Measurements from ENCODE around the gene LIN52. TPM values are rescaled to one million over a fixed set of nuclear protein-coding genes. Genes with fewer than 3 reads are reported as not detected.
A peak's percentile ranks its signal among the peaks of the same experiment; 100 is the strongest.

Gene LIN52
- polyA plus RNA-seq, 4 donors: 6.1 to 22.1 (median 11.1) TPM

- Histone ChIP-seq H3K27me3 (ENCODE audit: control insufficient read depth in 3 of 3, insufficient read depth in 3 of 3, low read length in 3 of 3) (no peaks in the 10 kb centered on the region), H3K27ac (ENCODE audit: low read depth in 1 of 3, low read length in 2 of 3) (no peak overlapping the region), H3K36me3 (ENCODE audit: control insufficient read depth in 3 of 3, insufficient read depth in 2 of 3, low read depth in 1 of 3, low read length in 3 of 3) (peaks cover 5 to 9% (median 7%) of the 10 kb centered on the region in 3 donors), H3K4me3 (ENCODE audit: low read depth in 1 of 3, low read length in 3 of 3) (no peak overlapping the region), H3K4me1 (ENCODE audit: control insufficient read depth in 3 of 3, insufficient read depth in 2 of 3, low read depth in 1 of 3, low read length in 2 of 3) (no peaks in the 10 kb centered on the region), H3K9me3 (ENCODE audit: control insufficient read depth in 2 of 2, insufficient read depth in 1 of 2, low read depth in 1 of 2, low read length in 1 of 2) (no peaks in the 10 kb centered on the region)
- no peak for FAIRE-seq
- no peak for DNase-seq
- 85 to 95% (median 94%) methylated on average over 1 of the region's 1 CpG for WGBS, 3 donors
These were observed 121.1 kb downstream of the LIN52 start for GRCh38 chr14:74205882-74206281.

GRCh38 chr14:74207943-74208342, 123.2 kb downstream of the LIN52 start:
- WGBS, 3 donors: 76 to 84% (median 83%) methylated on average over 3 of the region's 3 CpGs
- DNase-seq: no peak
- no peak overlapping the region for H3K27ac ChIP-seq (ENCODE audit: low read depth in 1 of 3, low read length in 2 of 3)
- peaks cover 0 to under 1% (median 0%) of the 10 kb centered on the region in 3 donors for H3K27me3 ChIP-seq (ENCODE audit: control insufficient read depth in 3 of 3, insufficient read depth in 3 of 3, low read length in 3 of 3)
- H3K4me3 ChIP-seq (ENCODE audit: low read depth in 1 of 3, low read length in 3 of 3): no peak overlapping the region
- FAIRE-seq: no peak
- H3K4me1 ChIP-seq (ENCODE audit: control insufficient read depth in 3 of 3, insufficient read depth in 2 of 3, low read depth in 1 of 3, low read length in 2 of 3): no peaks in the 10 kb centered on the region
- peaks cover 4 to 9% (median 6%) of the 10 kb centered on the region in 3 donors for H3K36me3 ChIP-seq (ENCODE audit: control insufficient read depth in 3 of 3, insufficient read depth in 2 of 3, low read depth in 1 of 3, low read length in 3 of 3)
- no peaks in the 10 kb centered on the region for H3K9me3 ChIP-seq (ENCODE audit: control insufficient read depth in 2 of 2, insufficient read depth in 1 of 2, low read depth in 1 of 2, low read length in 1 of 2)

- Histone ChIP-seq H3K36me3 (ENCODE audit: control insufficient read depth in 3 of 3, insufficient read depth in 2 of 3, low read depth in 1 of 3, low read length in 3 of 3) (peaks cover 0 to 5% (median 2%) of the 10 kb centered on the region in 3 donors), H3K4me3 (ENCODE audit: low read depth in 1 of 3, low read length in 3 of 3) (no peak overlapping the region), H3K27ac (ENCODE audit: low read depth in 1 of 3, low read length in 2 of 3) (no peak overlapping the region), H3K9me3 (ENCODE audit: control insufficient read depth in 2 of 2, insufficient read depth in 1 of 2, low read depth in 1 of 2, low read length in 1 of 2) (no peaks in the 10 kb centered on the region), H3K27me3 (ENCODE audit: control insufficient read depth in 3 of 3, insufficient read depth in 3 of 3, low read length in 3 of 3) (peaks cover 0 to 6% (median 0%) of the 10 kb centered on the region in 3 donors), H3K4me1 (ENCODE audit: control insufficient read depth in 3 of 3, insufficient read depth in 2 of 3, low read depth in 1 of 3, low read length in 2 of 3) (no peaks in the 10 kb centered on the region)
- WGBS, 3 donors: 74 to 79% (median 74%) methylated on average over 8 of the region's 8 CpGs
- FAIRE-seq (no peak), DNase-seq (no peak)
These were observed 123.9 kb downstream of the LIN52 start for GRCh38 chr14:74208642-74209041.

GRCh38 chr14:74211945-74212580, 127.3 kb downstream of the LIN52 start:
- Histone ChIP-seq H3K27me3 (ENCODE audit: control insufficient read depth in 3 of 3, insufficient read depth in 3 of 3, low read length in 3 of 3) (peaks cover 0 to 16% (median 3%) of the 10 kb centered on the region in 3 donors), H3K27ac (ENCODE audit: low read depth in 1 of 3, low read length in 2 of 3) (no peak overlapping the region), H3K9me3 (ENCODE audit: control insufficient read depth in 2 of 2, insufficient read depth in 1 of 2, low read depth in 1 of 2, low read length in 1 of 2) (no peaks in the 10 kb centered on the region), H3K36me3 (ENCODE audit: control insufficient read depth in 3 of 3, insufficient read depth in 2 of 3, low read depth in 1 of 3, low read length in 3 of 3) (no peaks in the 10 kb centered on the region), H3K4me1 (ENCODE audit: control insufficient read depth in 3 of 3, insufficient read depth in 2 of 3, low read depth in 1 of 3, low read length in 2 of 3) (no peaks in the 10 kb centered on the region), H3K4me3 (ENCODE audit: low read depth in 1 of 3, low read length in 3 of 3) (no peak overlapping the region)
- no peak for DNase-seq
- WGBS, 3 donors: 83 to 88% (median 85%) methylated on average over 6 of the region's 6 CpGs
- no peak for FAIRE-seq

GRCh38 chr14:74213907-74214803, 129.4 kb downstream of the LIN52 start:
- DNase-seq: no peak
- FAIRE-seq: no peak
- peaks cover 0 to 35% (median 3%) of the 10 kb centered on the region in 3 donors for H3K27me3 ChIP-seq (ENCODE audit: control insufficient read depth in 3 of 3, insufficient read depth in 3 of 3, low read length in 3 of 3)
- 68 to 81% (median 75%) methylated on average over 21 of the region's 21 CpGs for WGBS, 3 donors
- H3K4me1 ChIP-seq (ENCODE audit: control insufficient read depth in 3 of 3, insufficient read depth in 2 of 3, low read depth in 1 of 3, low read length in 2 of 3): no peaks in the 10 kb centered on the region
- H3K9me3 ChIP-seq (ENCODE audit: control insufficient read depth in 2 of 2, insufficient read depth in 1 of 2, low read depth in 1 of 2, low read length in 1 of 2): no peaks in the 10 kb centered on the region
- no peak overlapping the region for H3K27ac ChIP-seq (ENCODE audit: low read depth in 1 of 3, low read length in 2 of 3)
- H3K4me3 ChIP-seq (ENCODE audit: low read depth in 1 of 3, low read length in 3 of 3): no peak overlapping the region
- H3K36me3 ChIP-seq (ENCODE audit: control insufficient read depth in 3 of 3, insufficient read depth in 2 of 3, low read depth in 1 of 3, low read length in 3 of 3): no peaks in the 10 kb centered on the region

GRCh38 chr14:74216671-74217070, 131.9 kb downstream of the LIN52 start:
- Histone ChIP-seq H3K9me3 (ENCODE audit: control insufficient read depth in 2 of 2, insufficient read depth in 1 of 2, low read depth in 1 of 2, low read length in 1 of 2) (no peaks in the 10 kb centered on the region), H3K4me3 (ENCODE audit: low read depth in 1 of 3, low read length in 3 of 3) (no peak overlapping the region), H3K27me3 (ENCODE audit: control insufficient read depth in 3 of 3, insufficient read depth in 3 of 3, low read length in 3 of 3) (peaks cover 0 to 47% (median 4%) of the 10 kb centered on the region in 3 donors), H3K36me3 (ENCODE audit: control insufficient read depth in 3 of 3, insufficient read depth in 2 of 3, low read depth in 1 of 3, low read length in 3 of 3) (no peaks in the 10 kb centered on the region), H3K27ac (ENCODE audit: low read depth in 1 of 3, low read length in 2 of 3) (no peak overlapping the region), H3K4me1 (ENCODE audit: control insufficient read depth in 3 of 3, insufficient read depth in 2 of 3, low read depth in 1 of 3, low read length in 2 of 3) (no peaks in the 10 kb centered on the region)
- no peak for DNase-seq
- 89 to 90% (median 90%) methylated on average over 11 of the region's 11 CpGs for WGBS, 3 donors
- FAIRE-seq: no peak

- Histone ChIP-seq H3K4me1 (ENCODE audit: control insufficient read depth in 3 of 3, insufficient read depth in 2 of 3, low read depth in 1 of 3, low read length in 2 of 3) (no peaks in the 10 kb centered on the region), H3K36me3 (ENCODE audit: control insufficient read depth in 3 of 3, insufficient read depth in 2 of 3, low read depth in 1 of 3, low read length in 3 of 3) (no peaks in the 10 kb centered on the region), H3K9me3 (ENCODE audit: control insufficient read depth in 2 of 2, insufficient read depth in 1 of 2, low read depth in 1 of 2, low read length in 1 of 2) (no peaks in the 10 kb centered on the region), H3K4me3 (ENCODE audit: low read depth in 1 of 3, low read length in 3 of 3) (no peak overlapping the region), H3K27me3 (ENCODE audit: control insufficient read depth in 3 of 3, insufficient read depth in 3 of 3, low read length in 3 of 3) (peaks cover 0 to 49% (median 4%) of the 10 kb centered on the region in 3 donors), H3K27ac (ENCODE audit: low read depth in 1 of 3, low read length in 2 of 3) (no peak overlapping the region)
- no peak for FAIRE-seq
- DNase-seq: peak; percentile 54 to 80
- 11 to 13% (median 12%) methylated on average over 39 to 40 of the region's 40 CpGs for WGBS, 3 donors
These were observed 133.1 kb downstream of the LIN52 start for GRCh38 chr14:74217672-74218448.

GRCh38 chr14:74218462-74218861, 133.7 kb downstream of the LIN52 start:
- Histone ChIP-seq H3K36me3 (ENCODE audit: control insufficient read depth in 3 of 3, insufficient read depth in 2 of 3, low read depth in 1 of 3, low read length in 3 of 3) (no peaks in the 10 kb centered on the region), H3K27ac (ENCODE audit: low read depth in 1 of 3, low read length in 2 of 3) (no peak overlapping the region), H3K4me1 (ENCODE audit: control insufficient read depth in 3 of 3, insufficient read depth in 2 of 3, low read depth in 1 of 3, low read length in 2 of 3) (no peaks in the 10 kb centered on the region), H3K27me3 (ENCODE audit: control insufficient read depth in 3 of 3, insufficient read depth in 3 of 3, low read length in 3 of 3) (peaks cover 0 to 47% (median 4%) of the 10 kb centered on the region in 3 donors), H3K9me3 (ENCODE audit: control insufficient read depth in 2 of 2, insufficient read depth in 1 of 2, low read depth in 1 of 2, low read length in 1 of 2) (no peaks in the 10 kb centered on the region), H3K4me3 (ENCODE audit: low read depth in 1 of 3, low read length in 3 of 3) (no peak overlapping the region)
- FAIRE-seq (no peak), DNase-seq (no peak)
- 51 to 70% (median 58%) methylated on average over 4 of the region's 4 CpGs for WGBS, 3 donors

Data from small intestine (tissue), 7 donors.